GM18909 (cell line): ENCODE measurements around the gene STARD13.
A peak's percentile ranks its signal among the peaks of the same experiment; 100 is the strongest.

Experiments used
- ATAC-seq: cut with Tn5 transposase; IDR thresholded peaks from one replicate; pipeline ENCODE4 v1.9.1; 2021; ENCODE audit warnings: mild to moderate bottlenecking; ENCODE audit not compliant: unreplicated experiment, poor library complexity

The STARD13 gene

GRCh38 chr13:33310245-33311038 is 24.9 kb upstream of the STARD13 start:
- no peak for ATAC-seq

GRCh38 chr13:33308863-33309262 is 23.3 kb upstream of the STARD13 start:
- ATAC-seq = no peak

- no peak for ATAC-seq
Measured at GRCh38 chr13:33307843-33308242, 22.3 kb upstream of the STARD13 start.

- no peak for ATAC-seq
Measured at GRCh38 chr13:33303855-33304597, 18.5 kb upstream of the STARD13 start.

- no peak for ATAC-seq
Measured at GRCh38 chr13:33299626-33300025, 14.1 kb upstream of the STARD13 start.

- no peak for ATAC-seq
Measured at GRCh38 chr13:33296793-33297425, 11.4 kb upstream of the STARD13 start.

GRCh38 chr13:33292712-33293111 is 7.2 kb upstream of the STARD13 start:
- ATAC-seq = no peak

GRCh38 chr13:33290421-33290965 is 4.9 kb upstream of the STARD13 start:
- no peak for ATAC-seq

- ATAC-seq = no peak
Measured at GRCh38 chr13:33289966-33290365, 4.4 kb upstream of the STARD13 start.

GRCh38 chr13:33287142-33287882 is 1.8 kb upstream of the STARD13 start:
- ATAC-seq = no peak

- ATAC-seq = no peak
Measured at GRCh38 chr13:33286128-33286527, 573 bp upstream of the STARD13 start.

GRCh38 chr13:33284916-33285315 is 639 bp downstream of the STARD13 start:
- peak; percentile 31 for ATAC-seq

GRCh38 chr13:33284031-33284430 is 1.5 kb downstream of the STARD13 start:
- no peak for ATAC-seq

- no peak for ATAC-seq
Measured at GRCh38 chr13:33283195-33283911, 2.2 kb downstream of the STARD13 start.

- ATAC-seq = no peak
Measured at GRCh38 chr13:33281951-33282595, 3.5 kb downstream of the STARD13 start.

GRCh38 chr13:33280923-33281322 is 4.6 kb downstream of the STARD13 start:
- ATAC-seq = no peak

- no peak for ATAC-seq
Measured at GRCh38 chr13:33280279-33280905, 5.2 kb downstream of the STARD13 start.

GRCh38 chr13:33279414-33280278 is 5.9 kb downstream of the STARD13 start:
- ATAC-seq = no peak
